Keratinocyte (primary cell): ENCODE data around the gene CSE1L.
"Not testable (repeated sequence)": the region's sequence is repeated elsewhere in the genome, so short reads cannot be mapped to it uniquely, and the experiment has no call there.

Experiments used
- EZH2 ChIP-seq: IDR thresholded peaks from one replicate; pipeline ENCODE4 v1.6.1; 2012; ENCODE audit warnings: inconsistent platforms, mild to moderate bottlenecking, low read length, moderate library complexity
- TF ChIP-seq, protein P1 (sequence below), 3 experiments: IDR thresholded peaks in 1 of 3; conservative IDR thresholded peaks in 1 of 3; optimal IDR thresholded peaks in 1 of 3; 2 replicates in 2 of 3; 3 replicates in 1 of 3; pipeline versions ENCODE3 to v1.5.1; 2011; ENCODE audit warnings: low read length in 3 of 3, mild to moderate bottlenecking in 3 of 3, moderate library complexity in 2 of 3, control low read depth in 1 of 3, inconsistent platforms in 1 of 3; ENCODE audit not compliant: insufficient read depth in 2 of 3; ENCODE audit errors: extremely low read depth in 1 of 3

DNA sequence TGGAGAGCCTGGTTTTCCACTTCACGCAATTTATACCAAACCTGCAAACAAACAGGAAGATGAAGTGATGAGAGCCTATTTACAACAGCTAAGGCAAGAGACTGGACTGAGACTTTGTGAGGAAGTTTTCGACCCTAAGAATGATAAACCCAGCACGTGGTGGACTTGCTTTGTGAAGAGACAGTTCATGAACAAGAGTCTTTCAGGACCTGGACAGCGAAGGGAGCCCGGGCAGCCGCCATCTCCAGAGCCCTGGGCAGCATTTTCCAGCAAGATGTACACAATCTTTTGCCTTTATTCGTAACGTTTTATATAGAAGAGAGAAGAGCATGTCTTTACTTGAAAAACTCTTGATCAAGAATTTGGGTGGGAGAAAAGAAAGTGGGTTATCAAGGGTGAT is 88.7 kb downstream of the CSE1L start:
- not testable (repeated sequence) for TF ChIP-seq EZH2
- TF ChIP-seq, protein P1, sequence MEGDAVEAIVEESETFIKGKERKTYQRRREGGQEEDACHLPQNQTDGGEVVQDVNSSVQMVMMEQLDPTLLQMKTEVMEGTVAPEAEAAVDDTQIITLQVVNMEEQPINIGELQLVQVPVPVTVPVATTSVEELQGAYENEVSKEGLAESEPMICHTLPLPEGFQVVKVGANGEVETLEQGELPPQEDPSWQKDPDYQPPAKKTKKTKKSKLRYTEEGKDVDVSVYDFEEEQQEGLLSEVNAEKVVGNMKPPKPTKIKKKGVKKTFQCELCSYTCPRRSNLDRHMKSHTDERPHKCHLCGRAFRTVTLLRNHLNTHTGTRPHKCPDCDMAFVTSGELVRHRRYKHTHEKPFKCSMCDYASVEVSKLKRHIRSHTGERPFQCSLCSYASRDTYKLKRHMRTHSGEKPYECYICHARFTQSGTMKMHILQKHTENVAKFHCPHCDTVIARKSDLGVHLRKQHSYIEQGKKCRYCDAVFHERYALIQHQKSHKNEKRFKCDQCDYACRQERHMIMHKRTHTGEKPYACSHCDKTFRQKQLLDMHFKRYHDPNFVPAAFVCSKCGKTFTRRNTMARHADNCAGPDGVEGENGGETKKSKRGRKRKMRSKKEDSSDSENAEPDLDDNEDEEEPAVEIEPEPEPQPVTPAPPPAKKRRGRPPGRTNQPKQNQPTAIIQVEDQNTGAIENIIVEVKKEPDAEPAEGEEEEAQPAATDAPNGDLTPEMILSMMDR (optimal IDR thresholded peaks at IDR 0.05 in 1 of 3, IDR thresholded peaks at IDR 0.05 in 1 of 3, conservative IDR thresholded peaks at IDR 0.05 in 1 of 3; ENCODE audit: extremely low read depth in 1 of 3, insufficient read depth in 2 of 3, low read length in 3 of 3), result not testable (repeated sequence)
